Right atrium auricular region (tissue), 2 donors: ENCODE data around the gene ZC3H12A. TPM values are rescaled to one million over a fixed set of nuclear protein-coding genes. Genes with fewer than 3 reads are reported as not detected.

Experiments
- DNase-seq: peaks from one replicate; pipeline ENCODE4 v3.0.0-alpha.2; 2019; ENCODE audit warnings: low spot score
- H3K27ac ChIP-seq, 2 donors: fragments of 200-600 bp; sonication (generic); 1 replicate in 1 of 2; 2 replicates in 1 of 2; pipeline ENCODE4 v1.5.1; 2016 to 2019
- H3K27me3 ChIP-seq, 2 donors: fragments of 200-600 bp; sonication (generic); one replicate each; pipeline versions ENCODE4 v1.5.1 to v1.6.0; 2017 to 2019
- H3K36me3 ChIP-seq: fragments of 200-600 bp; sonication (generic); one replicate; pipeline ENCODE4 v1.5.1; 2016
- H3K4me1 ChIP-seq, 2 donors: fragments of 200-600 bp; sonication (generic); one replicate each; pipeline versions ENCODE4 v1.5.1 to v1.6.0; 2017 to 2019
- H3K4me3 ChIP-seq, 2 donors: fragments of 200-600 bp; sonication (generic); 1 replicate in 1 of 2; 2 replicates in 1 of 2; pipeline ENCODE4 v1.5.1; 2017 to 2019; ENCODE audit warnings: mild to moderate bottlenecking in 1 of 2, moderate library complexity in 1 of 2
- H3K9me3 ChIP-seq, 2 donors: fragments of 200-600 bp; sonication (generic); one replicate each; pipeline ENCODE4 v1.5.1; 2019
- total RNA-seq, 2 donors: library from RNA; depleted of rRNA; stranded (reverse); fragments of >200 nt; gene quantifications; one replicate each; pipeline ENCODE4 v1.1.0, GENCODE V29; 2016
- TF ChIP-seq, protein P1 (sequence below), 2 donors: fragments of 200-600 bp; sonication (generic); IDR thresholded peaks; one replicate each; pipeline ENCODE4 v1.5.1; 2019; ENCODE audit warnings: antibody characterized with exemption in 2 of 2

The ZC3H12A gene
- total RNA-seq, 2 donors from 2014 or later = 9.4 to 13.5 TPM

- no peak for DNase-seq
- Histone ChIP-seq H3K4me3 (peak overlapping the region; percentile 89 to 96), H3K4me1 (peaks cover 0 to 80% of the 10 kb centered on the region in 2 donors), H3K27me3 (no peaks in the 10 kb centered on the region), H3K9me3 (no peaks in the 10 kb centered on the region), H3K27ac (peak overlapping the region; percentile 94 to 97), H3K36me3 (peaks cover 25% of the 10 kb centered on the region)
- TF ChIP-seq, protein P1, sequence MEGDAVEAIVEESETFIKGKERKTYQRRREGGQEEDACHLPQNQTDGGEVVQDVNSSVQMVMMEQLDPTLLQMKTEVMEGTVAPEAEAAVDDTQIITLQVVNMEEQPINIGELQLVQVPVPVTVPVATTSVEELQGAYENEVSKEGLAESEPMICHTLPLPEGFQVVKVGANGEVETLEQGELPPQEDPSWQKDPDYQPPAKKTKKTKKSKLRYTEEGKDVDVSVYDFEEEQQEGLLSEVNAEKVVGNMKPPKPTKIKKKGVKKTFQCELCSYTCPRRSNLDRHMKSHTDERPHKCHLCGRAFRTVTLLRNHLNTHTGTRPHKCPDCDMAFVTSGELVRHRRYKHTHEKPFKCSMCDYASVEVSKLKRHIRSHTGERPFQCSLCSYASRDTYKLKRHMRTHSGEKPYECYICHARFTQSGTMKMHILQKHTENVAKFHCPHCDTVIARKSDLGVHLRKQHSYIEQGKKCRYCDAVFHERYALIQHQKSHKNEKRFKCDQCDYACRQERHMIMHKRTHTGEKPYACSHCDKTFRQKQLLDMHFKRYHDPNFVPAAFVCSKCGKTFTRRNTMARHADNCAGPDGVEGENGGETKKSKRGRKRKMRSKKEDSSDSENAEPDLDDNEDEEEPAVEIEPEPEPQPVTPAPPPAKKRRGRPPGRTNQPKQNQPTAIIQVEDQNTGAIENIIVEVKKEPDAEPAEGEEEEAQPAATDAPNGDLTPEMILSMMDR (IDR thresholded peaks at IDR 0.05) = no peak
Measured at GRCh38 chr1:37474697-37475379, 458 bp downstream of the ZC3H12A start.

- Histone ChIP-seq H3K27ac (peak overlapping the region; percentile 94 to 97), H3K4me3 (peak overlapping the region; percentile 89 to 96), H3K4me1 (peaks cover 0 to 87% of the 10 kb centered on the region in 2 donors), H3K36me3 (peaks cover 31% of the 10 kb centered on the region), H3K27me3 (no peaks in the 10 kb centered on the region), H3K9me3 (no peaks in the 10 kb centered on the region)
- no peak for DNase-seq
- TF ChIP-seq, protein P1 (IDR thresholded peaks at IDR 0.05) = no peak
Measured at GRCh38 chr1:37475380-37476086, 1.2 kb downstream of the ZC3H12A start.

- DNase-seq = no peak
- Histone ChIP-seq H3K36me3 (peaks cover 36% of the 10 kb centered on the region), H3K27ac (peak overlapping the region; percentile 94 to 97), H3K27me3 (no peaks in the 10 kb centered on the region), H3K4me3 (peak overlapping the region; percentile 89 to 96), H3K4me1 (peaks cover 0 to 85% of the 10 kb centered on the region in 2 donors), H3K9me3 (no peaks in the 10 kb centered on the region)
- TF ChIP-seq, protein P1 (IDR thresholded peaks at IDR 0.05) = no peak
Measured at GRCh38 chr1:37476087-37476452, 1.7 kb downstream of the ZC3H12A start.

- peak; percentile 93 for DNase-seq
- Histone ChIP-seq H3K36me3 (peaks cover 42% of the 10 kb centered on the region), H3K27me3 (no peaks in the 10 kb centered on the region), H3K9me3 (no peaks in the 10 kb centered on the region), H3K27ac (peak overlapping the region; percentile 94 to 97), H3K4me3 (peak overlapping the region; percentile 89 to 96), H3K4me1 (peaks cover 0 to 80% of the 10 kb centered on the region in 2 donors)
- TF ChIP-seq, protein P1 (IDR thresholded peaks at IDR 0.05) = no peak
Measured at GRCh38 chr1:37476460-37477197, 2.2 kb downstream of the ZC3H12A start.

DNA sequence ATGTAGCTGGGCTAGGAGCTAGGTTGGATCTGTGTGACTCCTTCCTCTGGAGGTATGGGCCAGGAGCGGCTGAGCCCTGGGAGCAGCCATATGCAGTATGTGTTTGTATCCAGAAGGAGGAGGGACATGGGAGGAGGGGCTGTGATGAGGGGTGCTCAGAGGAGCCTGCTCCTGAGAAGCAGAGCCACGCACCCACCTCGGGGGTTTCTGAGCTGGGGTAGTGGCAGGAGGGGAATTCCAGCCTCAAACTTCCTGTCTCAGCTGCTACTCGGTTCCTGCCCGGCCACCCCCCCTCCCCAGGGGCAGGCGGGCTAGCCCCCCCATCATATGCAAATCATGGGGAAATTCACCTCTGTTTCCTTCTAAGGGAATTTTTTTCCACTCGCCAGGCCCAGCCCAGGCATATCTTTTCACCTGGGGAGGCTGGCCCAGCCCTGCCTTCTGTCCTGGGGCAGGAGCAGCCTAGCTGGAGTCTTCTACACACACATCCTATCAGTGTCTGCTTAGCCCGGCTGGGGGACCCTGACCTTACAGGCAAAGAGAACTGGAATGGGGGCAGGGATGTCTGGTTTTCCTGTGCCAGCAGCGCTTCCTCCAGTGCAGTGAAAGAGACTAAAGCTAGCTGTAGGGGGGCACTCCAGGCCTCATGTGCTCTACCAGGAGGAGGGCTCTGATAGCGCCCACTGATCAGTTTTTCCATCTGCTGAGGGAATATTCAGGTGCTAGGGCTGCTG lies 3.0 kb downstream of the ZC3H12A start:
- Histone ChIP-seq H3K4me3 (peak overlapping the region; percentile 89 to 96), H3K4me1 (peaks cover 0 to 72% of the 10 kb centered on the region in 2 donors), H3K27ac (peak overlapping the region; percentile 94 to 97), H3K36me3 (peaks cover 49% of the 10 kb centered on the region), H3K27me3 (no peaks in the 10 kb centered on the region), H3K9me3 (no peaks in the 10 kb centered on the region)
- TF ChIP-seq, protein P1 (IDR thresholded peaks at IDR 0.05) = no peak
- peak; percentile 59 for DNase-seq
